Esophagus squamous epithelium (tissue), 5 donors: Measurements from ENCODE around the gene MRGPRD. TPM values are rescaled to one million over a fixed set of nuclear protein-coding genes. Genes with fewer than 3 reads are reported as not detected.

Experiments
- DNase-seq: peaks from one replicate; lab custom pipeline; 2025; lab: John Stamatoyannopoulos, UW
- H3K27ac ChIP-seq, 4 donors: fragments of 200-600 bp; sonication (generic); one replicate each; pipeline ENCODE4 v1.5.1; 2016 to 2019; ENCODE audit warnings: mild to moderate bottlenecking in 1 of 4
- H3K27me3 ChIP-seq, 4 donors: fragments of 200-600 bp; sonication (generic); 1 replicate in 3 of 4; 2 replicates in 1 of 4; pipeline versions ENCODE4 v1.5.1 to v1.6.0; 2017 to 2021; ENCODE audit warnings: antibody characterized with exemption in 1 of 4
- H3K36me3 ChIP-seq, 3 donors: fragments of 200-600 bp; sonication (generic); one replicate each; pipeline ENCODE4 v1.5.1; 2016 to 2019
- H3K4me1 ChIP-seq, 3 donors: fragments of 200-600 bp; sonication (generic); one replicate each; pipeline ENCODE4 v1.5.1; 2017 to 2019
- H3K4me3 ChIP-seq, 4 donors: fragments of 200-600 bp; sonication (generic); 1 replicate in 3 of 4; 2 replicates in 1 of 4; pipeline ENCODE4 v1.5.1; 2016 to 2019; ENCODE audit warnings: mild to moderate bottlenecking in 2 of 4, moderate library complexity in 1 of 4
- H3K9me3 ChIP-seq, 3 donors: fragments of 200-600 bp; sonication (generic); one replicate each; pipeline ENCODE4 v1.5.1; 2016 to 2019
- POLR2A ChIP-seq, 4 donors: fragments of 450-650 bp; IDR thresholded peaks; one replicate each; pipeline ENCODE4 v1.6.1; 2017; ENCODE audit warnings: antibody characterized with exemption in 4 of 4, mild to moderate bottlenecking in 4 of 4, moderate library complexity in 3 of 4
- WGBS, 2 donors: methylation state at CpG; one replicate each; pipeline ENCODE4 v1.1.5; 2018; 5-methylcytosine and 5-hydroxymethylcytosine counted together
- intact Hi-C: fragments of 100-400 bp; cut with DNase I; formaldehyde crosslinking; loops from one replicate; pipeline ENCODE4 v1.15.0; 2022
- total RNA-seq, 4 donors: library from RNA; depleted of rRNA; stranded (reverse); fragments of >200 nt; gene quantifications; one replicate each; pipeline ENCODE4 v1.1.0, GENCODE V29; 2016
- TF ChIP-seq, protein P1 (sequence below), 6 experiments: fragments of 450-650 bp in 4 of 6; fragments of 200-600 bp in 2 of 6; sonication (generic) in 2 of 6; IDR thresholded peaks; one replicate each; pipeline ENCODE4 v1.5.1; 2016 to 2019; ENCODE audit warnings: antibody characterized with exemption in 6 of 6, mild to moderate bottlenecking in 4 of 6, moderate library complexity in 4 of 6
- donor health status: DM: yes; HTN: yes; CAD: no.

MRGPRD gene
- total RNA-seq, 4 donors from 2014 or later: not detected

DNA sequence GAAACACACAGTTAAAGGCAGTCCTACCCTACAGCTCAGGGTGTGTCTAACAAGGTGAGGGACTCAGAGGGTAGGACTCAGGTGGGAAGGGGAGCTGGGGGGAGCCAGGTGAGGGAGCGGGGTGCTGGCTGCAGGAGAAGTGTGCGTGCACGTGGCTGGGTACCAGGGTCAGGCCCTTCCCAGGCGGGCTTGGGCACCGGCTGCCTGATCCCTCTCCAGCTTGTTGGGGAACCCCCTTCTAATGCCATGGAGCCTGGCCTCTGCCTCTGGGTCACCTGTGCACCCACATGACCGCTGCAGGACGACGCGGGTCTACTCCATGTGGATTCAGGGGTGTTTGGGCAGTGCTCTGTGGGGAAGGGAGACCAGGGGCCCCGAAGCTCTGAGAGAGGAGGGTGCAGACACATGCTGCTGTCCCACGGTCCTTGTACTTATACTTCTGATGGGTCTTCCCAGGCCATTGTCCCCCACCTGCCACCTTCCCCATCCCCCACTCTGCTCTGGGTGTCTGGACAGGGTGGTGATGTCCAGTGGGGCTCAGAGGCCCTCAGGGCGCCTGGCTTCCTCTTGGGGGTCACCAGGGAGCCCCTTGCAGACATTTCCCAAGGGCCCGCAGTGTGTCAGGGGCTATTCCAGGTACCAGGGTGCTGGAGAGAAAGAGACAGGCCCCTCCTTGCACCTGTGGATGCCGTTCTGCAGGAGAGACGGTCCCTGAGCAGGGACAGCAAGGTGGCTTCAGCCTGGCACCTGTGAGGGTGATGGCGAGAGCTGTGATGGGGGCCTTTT lies 10.4 kb upstream of the MRGPRD start:
- no peak overlapping the region for H3K27ac ChIP-seq
- WGBS, 2 donors: 80 to 82% methylated on average over 11 to 16 of the region's 16 CpGs
- TF ChIP-seq, protein P1, sequence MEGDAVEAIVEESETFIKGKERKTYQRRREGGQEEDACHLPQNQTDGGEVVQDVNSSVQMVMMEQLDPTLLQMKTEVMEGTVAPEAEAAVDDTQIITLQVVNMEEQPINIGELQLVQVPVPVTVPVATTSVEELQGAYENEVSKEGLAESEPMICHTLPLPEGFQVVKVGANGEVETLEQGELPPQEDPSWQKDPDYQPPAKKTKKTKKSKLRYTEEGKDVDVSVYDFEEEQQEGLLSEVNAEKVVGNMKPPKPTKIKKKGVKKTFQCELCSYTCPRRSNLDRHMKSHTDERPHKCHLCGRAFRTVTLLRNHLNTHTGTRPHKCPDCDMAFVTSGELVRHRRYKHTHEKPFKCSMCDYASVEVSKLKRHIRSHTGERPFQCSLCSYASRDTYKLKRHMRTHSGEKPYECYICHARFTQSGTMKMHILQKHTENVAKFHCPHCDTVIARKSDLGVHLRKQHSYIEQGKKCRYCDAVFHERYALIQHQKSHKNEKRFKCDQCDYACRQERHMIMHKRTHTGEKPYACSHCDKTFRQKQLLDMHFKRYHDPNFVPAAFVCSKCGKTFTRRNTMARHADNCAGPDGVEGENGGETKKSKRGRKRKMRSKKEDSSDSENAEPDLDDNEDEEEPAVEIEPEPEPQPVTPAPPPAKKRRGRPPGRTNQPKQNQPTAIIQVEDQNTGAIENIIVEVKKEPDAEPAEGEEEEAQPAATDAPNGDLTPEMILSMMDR (IDR thresholded peaks at IDR 0.05): no peak
- TF ChIP-seq POLR2A (IDR thresholded peaks at IDR 0.05): no peak
- H3K27me3 ChIP-seq: peaks cover 0 to 33% (median 0%) of the 10 kb centered on the region in 4 donors
- DNase-seq: no peak
- no peak overlapping the region for H3K4me3 ChIP-seq
- H3K9me3 ChIP-seq: no peaks in the 10 kb centered on the region
- H3K36me3 ChIP-seq: no peaks in the 10 kb centered on the region
- H3K4me1 ChIP-seq: no peaks in the 10 kb centered on the region
- intact Hi-C loops: no loop called here

DNA sequence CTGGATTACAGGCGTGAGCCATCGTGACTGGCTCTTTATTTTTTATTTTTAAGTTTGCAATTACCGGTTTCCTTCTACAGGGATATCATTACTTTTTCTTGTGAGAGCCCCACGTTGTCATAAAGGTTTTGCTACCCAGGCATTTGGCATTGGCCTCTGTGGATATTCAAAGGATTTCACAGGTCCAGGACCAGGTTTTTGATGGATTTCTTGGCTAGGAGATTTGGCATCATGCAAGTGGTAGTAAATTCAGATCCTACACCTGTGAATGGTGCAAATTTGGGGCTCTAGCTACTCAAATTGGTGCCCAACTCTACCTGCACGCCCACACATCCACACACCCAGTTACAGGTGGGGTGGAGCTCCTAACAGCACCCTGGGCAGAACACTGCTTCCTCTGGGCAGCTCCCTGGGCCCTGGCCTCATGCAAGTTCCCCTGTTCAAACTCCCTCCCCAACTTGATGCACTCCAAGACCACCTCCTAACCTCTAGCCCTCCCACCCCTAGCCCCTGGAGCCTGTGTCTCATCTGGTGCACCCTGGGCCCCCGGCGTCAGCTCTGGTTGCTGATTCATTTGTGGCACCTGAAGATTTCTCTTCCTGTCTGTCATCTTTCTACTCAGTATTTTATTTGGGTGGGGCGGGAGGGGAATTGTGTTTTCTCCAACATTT lies 9.3 kb upstream of the MRGPRD start:
- no peak for DNase-seq
- Histone ChIP-seq H3K27ac (no peak overlapping the region), H3K36me3 (no peaks in the 10 kb centered on the region), H3K4me3 (no peak overlapping the region), H3K4me1 (no peaks in the 10 kb centered on the region), H3K9me3 (no peaks in the 10 kb centered on the region), H3K27me3 (peaks cover 0 to 33% (median 0%) of the 10 kb centered on the region in 4 donors)
- no peak for TF ChIP-seq POLR2A (IDR thresholded peaks at IDR 0.05)
- TF ChIP-seq, protein P1 (IDR thresholded peaks at IDR 0.05): no peak
- intact Hi-C loops: no loop called here
- WGBS, 2 donors: 73 to 74% methylated on average over 8 of the region's 8 CpGs

DNA sequence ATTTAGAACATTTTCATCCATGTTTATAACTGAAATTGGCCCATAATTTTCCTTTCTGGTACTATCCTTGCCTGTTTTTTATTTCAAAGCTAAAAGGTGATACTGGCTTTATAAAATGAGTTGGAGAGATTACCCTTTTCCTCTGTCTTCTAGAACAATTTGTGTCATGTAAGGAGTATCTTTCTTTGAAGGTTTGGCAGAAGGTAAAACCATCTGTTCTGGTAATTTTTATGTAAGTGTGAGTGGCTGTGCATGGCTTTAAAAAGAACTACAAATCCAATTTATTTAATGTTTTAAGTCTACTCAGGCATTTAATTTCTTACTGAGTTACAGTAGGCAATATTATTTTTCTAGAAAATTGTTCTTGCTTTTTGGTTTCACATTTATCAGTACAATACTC lies 7.7 kb upstream of the MRGPRD start:
- DNase-seq: no peak
- H3K4me3 ChIP-seq: no peak overlapping the region
- intact Hi-C loops: no loop called here
- no peak for TF ChIP-seq POLR2A (IDR thresholded peaks at IDR 0.05)
- TF ChIP-seq, protein P1 (IDR thresholded peaks at IDR 0.05): no peak
- no peaks in the 10 kb centered on the region for H3K9me3 ChIP-seq
- no peak overlapping the region for H3K27ac ChIP-seq
- no peaks in the 10 kb centered on the region for H3K4me1 ChIP-seq
- H3K36me3 ChIP-seq: no peaks in the 10 kb centered on the region
- H3K27me3 ChIP-seq: peaks cover 0 to 26% (median 0%) of the 10 kb centered on the region in 4 donors

DNA sequence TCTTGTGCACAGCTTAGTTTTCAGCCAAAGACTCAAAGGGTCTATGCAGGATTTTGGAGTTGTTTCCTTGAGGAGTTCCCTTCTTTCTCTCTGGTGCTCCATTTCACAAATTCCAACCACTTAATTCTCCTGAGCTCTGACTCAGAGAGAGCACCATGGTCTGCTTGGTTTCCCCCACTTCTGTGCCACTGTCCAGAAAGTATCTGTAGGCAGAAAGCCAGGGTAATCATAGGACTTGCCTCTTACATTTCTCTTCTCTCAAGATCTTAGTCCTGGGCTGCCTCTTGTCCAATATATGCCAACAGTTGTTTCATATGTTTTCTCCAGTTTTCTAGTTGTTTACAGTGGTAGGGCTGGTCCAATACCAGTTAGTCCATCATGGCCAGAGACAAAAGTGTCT lies 6.4 kb upstream of the MRGPRD start:
- Histone ChIP-seq H3K4me3 (no peak overlapping the region), H3K27me3 (peaks cover 0 to 13% (median 0%) of the 10 kb centered on the region in 4 donors), H3K36me3 (no peaks in the 10 kb centered on the region), H3K27ac (no peak overlapping the region), H3K4me1 (no peaks in the 10 kb centered on the region), H3K9me3 (no peaks in the 10 kb centered on the region)
- TF ChIP-seq, protein P1 (IDR thresholded peaks at IDR 0.05): no peak
- TF ChIP-seq POLR2A (IDR thresholded peaks at IDR 0.05): no peak
- DNase-seq: no peak
- intact Hi-C loops: no loop called here

DNA sequence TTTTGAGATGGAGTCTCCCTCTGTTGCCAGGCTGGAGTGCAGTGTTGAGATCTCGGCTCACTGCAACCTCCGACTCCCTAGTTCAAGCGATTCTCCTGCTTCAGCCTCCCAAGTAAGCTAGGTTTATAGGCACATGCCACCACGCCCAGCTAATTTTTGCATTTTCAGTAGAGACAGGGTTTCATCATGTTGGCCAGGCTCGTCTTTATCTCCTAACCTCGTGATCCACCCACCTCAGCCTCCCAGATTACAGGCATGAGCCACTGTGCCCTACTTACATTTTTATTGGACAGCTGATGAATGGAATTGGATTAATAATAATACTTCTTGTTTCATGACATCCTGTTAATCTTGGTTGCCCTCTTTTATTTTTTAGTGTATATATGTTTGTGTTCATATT lies 3.0 kb upstream of the MRGPRD start:
- TF ChIP-seq, protein P1 (IDR thresholded peaks at IDR 0.05): no peak
- no peak for TF ChIP-seq POLR2A (IDR thresholded peaks at IDR 0.05)
- DNase-seq: no peak
- intact Hi-C loops: no loop called here
- Histone ChIP-seq H3K9me3 (no peaks in the 10 kb centered on the region), H3K27ac (no peak overlapping the region), H3K4me1 (peaks cover 0 to 4% (median 2%) of the 10 kb centered on the region in 3 donors), H3K27me3 (peaks cover 0 to 6% (median 0%) of the 10 kb centered on the region in 4 donors), H3K36me3 (no peaks in the 10 kb centered on the region), H3K4me3 (no peak overlapping the region)
- 64 to 80% methylated on average over 6 of the region's 6 CpGs for WGBS, 2 donors
